SU-DHL-6 (cell line): Measurements from ENCODE around the gene CX3CL1.

Experiments used
- H2AFZ ChIP-seq: fragments of 200-600 bp; sonication (generic); 2 replicates; pipeline ENCODE4 v1.6.1; 2014; ENCODE audit warnings: low read depth, mild to moderate bottlenecking, moderate library complexity, mixed read lengths, antibody characterized with exemption, low read length; ENCODE audit not compliant: severe bottlenecking
- H3F3A ChIP-seq: fragments of 200-600 bp; shearing (Covaris generic); 2 replicates; pipeline ENCODE4 v1.6.0; 2016; ENCODE audit warnings: antibody characterized with exemption, mild to moderate bottlenecking; ENCODE audit not compliant: insufficient read depth
- H3K27ac ChIP-seq: fragments of 200-600 bp; sonication (generic); 2 replicates; pipeline ENCODE4 v1.5.1; 2016; ENCODE audit warnings: low read depth, mild to moderate bottlenecking, low read length, moderate library complexity, mixed read lengths
- H3K27me3 ChIP-seq: fragments of 200-600 bp; sonication (generic), shearing (Covaris generic); 2 replicates; pipeline ENCODE4 v1.6.0; 2014; ENCODE audit warnings: mild to moderate bottlenecking, low read length
- H3K36me3 ChIP-seq: fragments of 200-600 bp; sonication (generic); 2 replicates; pipeline ENCODE4 v1.6.1; 2014; ENCODE audit warnings: mild to moderate bottlenecking, low read length, mixed read lengths
- H3K4me2 ChIP-seq: fragments of 300-600, 200-600 bp; shearing (Covaris generic), sonication (generic); 2 replicates; pipeline ENCODE4 v1.6.0; 2014; ENCODE audit warnings: low read length, low read depth, mild to moderate bottlenecking; ENCODE audit not compliant: poor library complexity, severe bottlenecking
- H3K4me3 ChIP-seq: fragments of 200-600 bp; sonication (generic); 2 replicates; pipeline ENCODE4 v1.5.1; 2014; ENCODE audit warnings: antibody characterized with exemption, low read length, mild to moderate bottlenecking, mixed read lengths; ENCODE audit not compliant: insufficient read depth, poor library complexity, severe bottlenecking
- H3K79me2 ChIP-seq: fragments of 200-600 bp; sonication (generic); 2 replicates; pipeline ENCODE4 v1.6.1; 2014; ENCODE audit warnings: mild to moderate bottlenecking, low read length, moderate library complexity; ENCODE audit not compliant: insufficient read depth
- H3K9ac ChIP-seq: fragments of 200-600 bp; sonication (generic); 2 replicates; pipeline ENCODE4 v1.7.0; 2014; ENCODE audit warnings: mild to moderate bottlenecking, low read length
- H3K9me2 ChIP-seq: fragments of 200-600 bp; sonication (generic); replicated peaks from 2 replicates; pipeline ENCODE4 v1.6.1; 2014; ENCODE audit warnings: low read length; ENCODE audit not compliant: insufficient read depth
- H3K9me3 ChIP-seq: fragments of 200-600 bp; sonication (generic); 2 replicates; pipeline ENCODE4 v1.6.1; 2014; ENCODE audit warnings: low read length, mixed read lengths; ENCODE audit not compliant: insufficient read depth
- H4K20me1 ChIP-seq: fragments of 200-600 bp; sonication (generic); 2 replicates; pipeline ENCODE4 v1.6.1; 2014; ENCODE audit warnings: low read depth, mild to moderate bottlenecking, antibody characterized with exemption, low read length, moderate library complexity, mixed read lengths
- CTCF ChIP-seq: fragments of 200-600 bp; sonication (generic); IDR thresholded peaks from one replicate; pipeline ENCODE4 v1.5.1; 2017; ENCODE audit warnings: antibody characterized with exemption, mild to moderate bottlenecking, low read length, moderate library complexity; ENCODE audit not compliant: insufficient read depth, poor library complexity, severe bottlenecking
- EZH2phosphoT487 ChIP-seq: fragments of 200-600 bp; sonication (generic), shearing (Covaris generic); conservative IDR thresholded peaks from 2 replicates; pipeline ENCODE4 v1.6.1; 2018; ENCODE audit warnings: mild to moderate bottlenecking, antibody characterized with exemption, low read length, moderate library complexity, mixed read lengths

CX3CL1 gene

GRCh38 chr16:57405097-57405496 is 32.8 kb downstream of the CX3CL1 start:
- no peak overlapping the region for H2AFZ ChIP-seq

GRCh38 chr16:57406881-57407280 is 34.6 kb downstream of the CX3CL1 start:
- Histone ChIP-seq H2AFZ (no peak overlapping the region), H3K27ac (no peak overlapping the region), H3K4me2 (no peak overlapping the region), H3K36me3 (no peaks in the 10 kb centered on the region), H3K27me3 (no peaks in the 10 kb centered on the region), H3K9ac (no peak overlapping the region), H3K79me2 (no peaks in the 10 kb centered on the region), H3F3A (no peaks in the 10 kb centered on the region), H3K9me2 (no peaks in the 10 kb centered on the region), H3K9me3 (no peaks in the 10 kb centered on the region), H3K4me3 (no peak overlapping the region), H4K20me1 (no peaks in the 10 kb centered on the region)
- TF ChIP-seq EZH2phosphoT487 (no peak), CTCF (no peak)

More at GRCh38 chr16:57405097-57405496, 32.8 kb downstream of the CX3CL1 start:
- Histone ChIP-seq H3K27ac (no peak overlapping the region), H3K79me2 (no peaks in the 10 kb centered on the region), H3K9me3 (no peaks in the 10 kb centered on the region), H3K4me3 (no peak overlapping the region), H4K20me1 (no peaks in the 10 kb centered on the region), H3F3A (no peaks in the 10 kb centered on the region), H3K4me2 (no peak overlapping the region), H3K27me3 (no peaks in the 10 kb centered on the region), H3K9me2 (no peaks in the 10 kb centered on the region), H3K36me3 (no peaks in the 10 kb centered on the region), H3K9ac (no peak overlapping the region)
- TF ChIP-seq CTCF: no peak
- no peak for TF ChIP-seq EZH2phosphoT487

DNA sequence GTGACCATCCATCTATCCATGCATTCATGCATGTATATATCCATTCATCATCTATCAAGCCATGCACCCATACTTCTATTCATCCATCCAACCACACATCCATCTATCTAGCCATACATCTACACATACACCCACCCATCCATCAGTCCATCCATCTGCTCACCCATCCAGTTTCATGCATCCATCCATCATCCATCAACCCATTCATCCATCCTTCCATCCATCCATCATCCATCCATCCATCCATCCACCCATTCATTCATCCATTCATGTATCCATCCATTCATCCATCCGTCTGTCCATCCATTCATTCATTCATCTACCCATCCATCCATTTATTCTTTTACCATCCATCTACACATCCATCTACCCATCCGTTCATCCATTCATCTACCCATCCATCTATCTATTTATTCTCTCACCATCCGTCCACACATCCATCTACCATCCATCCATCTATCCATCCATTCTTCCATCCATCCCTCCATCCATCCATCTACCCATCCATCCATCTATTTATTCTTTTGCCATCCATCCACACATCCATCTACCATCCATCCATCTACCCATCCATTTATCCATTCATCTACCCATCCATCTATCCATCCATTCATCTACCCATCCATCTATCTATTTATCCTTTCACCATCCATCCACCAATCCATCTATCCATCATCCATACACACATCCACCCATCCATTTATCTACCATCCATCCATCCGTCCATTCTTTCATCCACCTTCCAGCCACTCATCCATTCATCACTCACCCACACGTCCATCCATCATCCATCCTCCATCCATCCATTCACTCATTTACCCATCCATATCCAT is 35.4 kb downstream of the CX3CL1 start:
- H3K27me3 ChIP-seq: no peaks in the 10 kb centered on the region
- no peaks in the 10 kb centered on the region for H3K79me2 ChIP-seq
- H3K9me2 ChIP-seq: no peaks in the 10 kb centered on the region

More for the DNA sequence above, 35.4 kb downstream of the CX3CL1 start:
- TF ChIP-seq EZH2phosphoT487 (no peak), CTCF (no peak)
- Histone ChIP-seq H3K4me2 (no peak overlapping the region), H3K36me3 (no peaks in the 10 kb centered on the region), H4K20me1 (no peaks in the 10 kb centered on the region), H2AFZ (no peak overlapping the region), H3F3A (no peaks in the 10 kb centered on the region), H3K9ac (no peak overlapping the region), H3K4me3 (no peak overlapping the region), H3K27ac (no peak overlapping the region), H3K9me3 (no peaks in the 10 kb centered on the region)
